Esophagus muscularis mucosa (tissue), 3 donors: Measurements from ENCODE around the gene REX1BD.

Source experiments
- POLR2A ChIP-seq: fragments of 450-650 bp; IDR thresholded peaks from one replicate; pipeline ENCODE4 v1.6.1; 2017; ENCODE audit warnings: antibody characterized with exemption, moderate library complexity, mild to moderate bottlenecking, low read depth
- POLR2AphosphoS5 ChIP-seq, 2 donors: sonication (generic); formaldehyde crosslinking; IDR thresholded peaks; one replicate each; pipeline ENCODE4 v1.6.1; 2017; ENCODE audit warnings: antibody characterized with exemption in 2 of 2
- TF ChIP-seq, protein P1 (sequence below), 3 experiments: fragments of 200-600 bp in 2 of 3; fragments of 450-650 bp in 1 of 3; sonication (generic) in 2 of 3; IDR thresholded peaks; one replicate each; pipeline ENCODE4 v1.5.1; 2017 to 2019; ENCODE audit warnings: antibody characterized with exemption in 3 of 3, mild to moderate bottlenecking in 2 of 3, moderate library complexity in 1 of 3

DNA sequence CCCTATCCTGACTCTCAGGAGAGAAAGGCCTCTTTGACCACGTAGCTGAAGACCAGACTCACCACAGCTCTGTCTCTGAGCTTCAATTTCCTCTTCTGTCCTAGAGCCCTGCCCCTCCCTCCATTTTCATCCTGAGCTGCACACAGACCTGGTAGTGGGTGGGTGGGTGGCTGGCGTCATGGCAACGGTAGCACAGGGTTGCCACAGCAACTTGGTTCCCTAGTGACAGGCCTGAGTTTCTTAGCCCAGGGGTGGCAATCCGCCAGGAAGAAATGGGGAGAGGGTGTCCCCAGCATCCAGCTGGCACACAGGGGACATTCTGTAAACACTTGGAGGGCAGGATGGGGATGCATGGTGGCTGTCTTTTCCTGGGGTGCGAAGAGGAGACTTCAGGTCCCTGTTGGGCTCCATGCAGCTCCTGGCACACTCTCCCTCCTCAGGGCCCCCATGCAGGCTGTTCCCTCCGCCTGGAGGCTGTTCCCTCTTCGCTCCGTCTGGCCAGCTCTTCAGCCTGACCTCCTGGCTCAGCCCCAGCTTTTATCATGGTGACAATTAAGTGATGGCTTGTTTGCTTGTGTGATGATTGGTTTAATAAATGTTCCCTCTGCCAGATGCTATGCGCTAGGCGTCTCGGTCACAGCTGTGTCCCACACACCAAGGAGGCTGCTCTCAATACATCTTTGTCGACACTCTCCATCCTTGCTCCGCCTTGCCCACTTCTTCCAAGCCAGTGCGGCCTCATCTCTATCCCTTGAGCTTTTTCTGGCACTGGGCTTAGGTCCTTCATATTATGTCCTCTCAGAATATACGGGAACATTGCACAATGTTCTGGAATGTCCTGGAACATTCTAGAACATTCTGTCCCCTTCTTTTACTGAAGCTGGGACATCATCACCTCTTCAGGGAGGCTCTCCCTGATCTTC, 40.8 kb downstream of the REX1BD start:
- TF ChIP-seq, protein P1, sequence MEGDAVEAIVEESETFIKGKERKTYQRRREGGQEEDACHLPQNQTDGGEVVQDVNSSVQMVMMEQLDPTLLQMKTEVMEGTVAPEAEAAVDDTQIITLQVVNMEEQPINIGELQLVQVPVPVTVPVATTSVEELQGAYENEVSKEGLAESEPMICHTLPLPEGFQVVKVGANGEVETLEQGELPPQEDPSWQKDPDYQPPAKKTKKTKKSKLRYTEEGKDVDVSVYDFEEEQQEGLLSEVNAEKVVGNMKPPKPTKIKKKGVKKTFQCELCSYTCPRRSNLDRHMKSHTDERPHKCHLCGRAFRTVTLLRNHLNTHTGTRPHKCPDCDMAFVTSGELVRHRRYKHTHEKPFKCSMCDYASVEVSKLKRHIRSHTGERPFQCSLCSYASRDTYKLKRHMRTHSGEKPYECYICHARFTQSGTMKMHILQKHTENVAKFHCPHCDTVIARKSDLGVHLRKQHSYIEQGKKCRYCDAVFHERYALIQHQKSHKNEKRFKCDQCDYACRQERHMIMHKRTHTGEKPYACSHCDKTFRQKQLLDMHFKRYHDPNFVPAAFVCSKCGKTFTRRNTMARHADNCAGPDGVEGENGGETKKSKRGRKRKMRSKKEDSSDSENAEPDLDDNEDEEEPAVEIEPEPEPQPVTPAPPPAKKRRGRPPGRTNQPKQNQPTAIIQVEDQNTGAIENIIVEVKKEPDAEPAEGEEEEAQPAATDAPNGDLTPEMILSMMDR (IDR thresholded peaks at IDR 0.05): no peak
- no peak for TF ChIP-seq POLR2A
- peak; percentile 86 to 89 for TF ChIP-seq POLR2AphosphoS5 (IDR thresholded peaks at IDR 0.05)
